H1 (cell line): Measurements from ENCODE around the gene KLHL35. TPM values are rescaled to one million over a fixed set of nuclear protein-coding genes. Genes with fewer than 3 reads are reported as not detected.

Experiments
- CTCF ChIA-PET: fragments of 300-600 bp; sonication (Branson Sonifier 250); formaldehyde crosslinking; loops from one replicate; lab custom pipeline; 2021; ENCODE audit not compliant: partially characterized antibody; lab: Charles Lee
- POLR2A ChIA-PET: fragments of 300-600 bp; sonication (Branson Sonifier 250); formaldehyde crosslinking; loops from one replicate; lab custom pipeline; 2021; ENCODE audit warnings: inconsistent platforms; ENCODE audit not compliant: partially characterized antibody; lab: Charles Lee
- DNase-seq, 2 experiments: peaks; one replicate each; pipeline versions ENCODE4 v3.0.0 to v3.0.0-alpha.2; 2010 to 2022; ENCODE audit warnings: low spot score in 2 of 2, low read depth in 1 of 2, mixed read lengths in 1 of 2
- FAIRE-seq: peaks from 2 replicates; lab custom pipeline; 2011; peaks lifted over from hg19 to GRCh38; lab: Jason Lieb, UNC
- H2AFZ ChIP-seq: 2 replicates; pipeline ENCODE4 v1.8.1; 2012; ENCODE audit warnings: low read length, inconsistent platforms
- H2AK5ac ChIP-seq: 2 replicates; pipeline ENCODE4 v1.6.1; 2013; ENCODE audit warnings: low read depth, low read length
- H2BK120ac ChIP-seq: replicated peaks from 2 replicates; pipeline ENCODE3; 2013; ENCODE audit warnings: low read depth, low read length, inconsistent platforms
- H2BK12ac ChIP-seq: 2 replicates; pipeline ENCODE4 v1.6.1; 2013; ENCODE audit warnings: low read depth, low read length
- H2BK15ac ChIP-seq: 2 replicates; pipeline ENCODE4 v1.6.1; 2013; ENCODE audit warnings: low read length
- H2BK20ac ChIP-seq: 2 replicates; pipeline ENCODE4 v1.6.1; 2013; ENCODE audit warnings: low read length
- H2BK5ac ChIP-seq: 2 replicates; pipeline ENCODE4 v1.6.1; 2013; ENCODE audit warnings: low read depth, low read length
- H3K14ac ChIP-seq: 2 replicates; pipeline ENCODE4 v1.6.1; 2013; ENCODE audit warnings: inconsistent platforms; ENCODE audit not compliant: insufficient read length
- H3K18ac ChIP-seq: 2 replicates; pipeline ENCODE4 v1.6.1; 2013; ENCODE audit warnings: low read length; ENCODE audit errors: extremely low read depth
- H3K23ac ChIP-seq: 2 replicates; pipeline ENCODE4 v1.6.1; 2013; ENCODE audit warnings: inconsistent platforms; ENCODE audit not compliant: insufficient read length
- H3K23me2 ChIP-seq: 2 replicates; pipeline ENCODE4 v1.6.1; 2013; ENCODE audit warnings: low read depth, low read length
- H3K27ac ChIP-seq: 2 replicates; pipeline ENCODE4 v1.6.1; 2011; ENCODE audit warnings: low read depth, low read length, inconsistent platforms
- H3K27me3 ChIP-seq, 4 experiments: replicated peaks in 1 of 4; 1 replicate in 1 of 4; 2 replicates in 3 of 4; pipeline versions ENCODE4 v1.6.1 to v1.8.1; 2011 to 2013; ENCODE audit warnings: low read length in 3 of 4, mild to moderate bottlenecking in 3 of 4, inconsistent platforms in 2 of 4, mixed read lengths in 2 of 4, moderate library complexity in 1 of 4; ENCODE audit not compliant: control insufficient read depth in 3 of 4, insufficient read depth in 3 of 4; ENCODE audit errors: extremely low read depth in 1 of 4
- H3K36me3 ChIP-seq, 4 experiments: 2 replicates each; pipeline versions ENCODE4 v1.6.1 to v1.8.1; 2011 to 2013; ENCODE audit warnings: mild to moderate bottlenecking in 4 of 4, low read length in 3 of 4, moderate library complexity in 2 of 4, control low read depth in 1 of 4, inconsistent platforms in 1 of 4; ENCODE audit not compliant: insufficient read depth in 4 of 4, control insufficient read depth in 2 of 4
- H3K4ac ChIP-seq: replicated peaks from 2 replicates; pipeline ENCODE3; 2013; ENCODE audit warnings: low read length, low read depth, mixed read lengths, inconsistent platforms; ENCODE audit not compliant: insufficient read length
- H3K4me1 ChIP-seq, 4 experiments: replicated peaks in 1 of 4; 1 replicate in 1 of 4; 2 replicates in 3 of 4; pipeline versions ENCODE4 v1.6.1 to v1.8.1; 2011 to 2013; ENCODE audit warnings: low read length in 3 of 4, inconsistent platforms in 2 of 4, mixed read lengths in 1 of 4; ENCODE audit not compliant: insufficient read depth in 4 of 4, control insufficient read depth in 3 of 4
- H3K4me2 ChIP-seq, 2 experiments: 2 replicates each; pipeline versions ENCODE4 v1.6.1 to v1.8.1; 2011 to 2013; ENCODE audit warnings: low read depth in 2 of 2, low read length in 2 of 2, control low read depth in 1 of 2, inconsistent platforms in 1 of 2, mild to moderate bottlenecking in 1 of 2; ENCODE audit not compliant: insufficient read depth in 1 of 2
- H3K4me3 ChIP-seq, 4 experiments: fragments of 200-600, 300-600 bp in 1 of 4; sonication (generic), shearing (Covaris generic), sonication (Bioruptor Twin) in 1 of 4; 2 replicates each; pipeline versions ENCODE4 v1.5.1 to v1.8.1; 2011 to 2016; ENCODE audit warnings: low read length in 4 of 4, low read depth in 3 of 4, control low read depth in 2 of 4, inconsistent platforms in 2 of 4, mild to moderate bottlenecking in 2 of 4, mixed read lengths in 1 of 4, moderate library complexity in 1 of 4; ENCODE audit not compliant: insufficient read depth in 2 of 4; ENCODE audit errors: extremely low read depth in 1 of 4
- H3K56ac ChIP-seq: replicated peaks from 2 replicates; pipeline ENCODE3; 2013; ENCODE audit warnings: low read depth, mild to moderate bottlenecking, mixed read lengths, low read length, inconsistent platforms; ENCODE audit not compliant: insufficient read length
- H3K79me1 ChIP-seq: 2 replicates; pipeline ENCODE4 v1.6.1; 2013; ENCODE audit warnings: low read depth, low read length, control low read depth
- H3K79me2 ChIP-seq, 2 experiments: 2 replicates each; pipeline versions ENCODE4 v1.6.1 to v1.8.1; 2012 to 2013; ENCODE audit warnings: low read length in 2 of 2, mild to moderate bottlenecking in 2 of 2, inconsistent platforms in 1 of 2; ENCODE audit not compliant: insufficient read depth in 2 of 2, control insufficient read depth in 1 of 2
- H3K9ac ChIP-seq, 4 experiments: replicated peaks in 1 of 4; 1 replicate in 1 of 4; 2 replicates in 3 of 4; pipeline versions ENCODE4 v1.6.1 to v1.8.1; 2011 to 2013; ENCODE audit warnings: low read depth in 3 of 4, low read length in 3 of 4, control low read depth in 2 of 4, mild to moderate bottlenecking in 2 of 4, moderate library complexity in 2 of 4, inconsistent platforms in 1 of 4; ENCODE audit errors: extremely low read depth in 1 of 4
- H3K9me3 ChIP-seq, 2 experiments: 2 replicates each; pipeline versions ENCODE4 v1.6.1 to v1.8.1; 2012 to 2013; ENCODE audit warnings: mild to moderate bottlenecking in 2 of 2, moderate library complexity in 2 of 2, control low read depth in 1 of 2, inconsistent platforms in 1 of 2, low read depth in 1 of 2, low read length in 1 of 2, mixed read lengths in 1 of 2; ENCODE audit not compliant: insufficient read depth in 2 of 2
- H4K20me1 ChIP-seq, 2 experiments: replicated peaks in 1 of 2; 2 replicates each; pipeline versions ENCODE3 to v1.8.1; 2011 to 2013; ENCODE audit warnings: inconsistent platforms in 2 of 2, low read length in 2 of 2, mild to moderate bottlenecking in 1 of 2; ENCODE audit not compliant: insufficient read depth in 2 of 2, control insufficient read depth in 1 of 2
- H4K5ac ChIP-seq: 2 replicates; pipeline ENCODE4 v1.6.1; 2013; ENCODE audit warnings: low read length, low read depth, mixed read lengths, inconsistent platforms; ENCODE audit not compliant: insufficient read length
- H4K8ac ChIP-seq: 2 replicates; pipeline ENCODE4 v1.8.0; 2013; ENCODE audit warnings: mild to moderate bottlenecking, moderate library complexity, low read length, inconsistent platforms; ENCODE audit not compliant: insufficient read depth; ENCODE audit errors: extremely low read depth
- H4K91ac ChIP-seq: replicated peaks from 2 replicates; pipeline ENCODE3; 2013; ENCODE audit warnings: low read length, mixed read lengths, inconsistent platforms; ENCODE audit not compliant: insufficient read length
- CBX8 ChIP-seq: fragments of 300-800, 300-1000 bp; sonication (generic); IDR thresholded peaks from 2 replicates; pipeline ENCODE4 v1.7.1; 2016; ENCODE audit warnings: low read depth, low read length, borderline replicate concordance
- KDM1A ChIP-seq: fragments of 200-600, 300-600 bp; sonication (generic); IDR thresholded peaks from 2 replicates; pipeline ENCODE4 v1.7.1; 2016; ENCODE audit warnings: mild to moderate bottlenecking, low read length, borderline replicate concordance
- WGBS, 2 experiments: shearing (Covaris generic) in 1 of 2; methylation state at CpG; one replicate each; pipeline versions ENCODE4 v1.1.6 to v1.1.7; 2013 to 2015; ENCODE audit warnings: low lambda C conversion rate in 2 of 2, mixed read lengths in 2 of 2, inconsistent platforms in 1 of 2, low coverage in 1 of 2, missing lambda C conversion rate in 1 of 2; ENCODE audit not compliant: insufficient replicate concordance in 2 of 2, insufficient coverage in 1 of 2, insufficient read length in 1 of 2; ENCODE audit errors: extremely low coverage in 1 of 2, missing lambda C conversion rate in 1 of 2; 5-methylcytosine and 5-hydroxymethylcytosine counted together
- polyA plus RNA-seq, 7 experiments: library from polyadenylated mRNA; depleted of rRNA in 3 of 7; stranded (reverse) in 5 of 7; unstranded in 2 of 7; fragments of >200 nt in 5 of 7; fragments of 200-250 nt in 2 of 7; gene quantifications; 1 replicate in 5 of 7; 2 replicates in 1 of 7; 4 replicates in 1 of 7; pipeline versions ENCODE4 v1.2.1 to v1.2.3, GENCODE V29; 2011 to 2013; ENCODE audit warnings: missing spikeins in 2 of 7, mixed read lengths in 2 of 7
- total RNA-seq: library from RNA; stranded (reverse); fragmentation: NEBNext Ultra II Directional; extraction: Animal tissue kit (Norgen Biotek cat#: 25700); gene quantifications from 2 replicates; pipeline ENCODE4 v1.2.1, GENCODE V29; 2021
- TF ChIP-seq, protein P1 (sequence below): IDR thresholded peaks from 2 replicates; pipeline ENCODE4 v1.6.1; 2012; ENCODE audit warnings: inconsistent platforms

The KLHL35 gene
- total and polyA plus RNA-seq, 2 of the 8 experiments (the other 6 are each of a cell fraction or from before 2014, with no cell fraction given): 0.35 to 0.41 TPM

DNA sequence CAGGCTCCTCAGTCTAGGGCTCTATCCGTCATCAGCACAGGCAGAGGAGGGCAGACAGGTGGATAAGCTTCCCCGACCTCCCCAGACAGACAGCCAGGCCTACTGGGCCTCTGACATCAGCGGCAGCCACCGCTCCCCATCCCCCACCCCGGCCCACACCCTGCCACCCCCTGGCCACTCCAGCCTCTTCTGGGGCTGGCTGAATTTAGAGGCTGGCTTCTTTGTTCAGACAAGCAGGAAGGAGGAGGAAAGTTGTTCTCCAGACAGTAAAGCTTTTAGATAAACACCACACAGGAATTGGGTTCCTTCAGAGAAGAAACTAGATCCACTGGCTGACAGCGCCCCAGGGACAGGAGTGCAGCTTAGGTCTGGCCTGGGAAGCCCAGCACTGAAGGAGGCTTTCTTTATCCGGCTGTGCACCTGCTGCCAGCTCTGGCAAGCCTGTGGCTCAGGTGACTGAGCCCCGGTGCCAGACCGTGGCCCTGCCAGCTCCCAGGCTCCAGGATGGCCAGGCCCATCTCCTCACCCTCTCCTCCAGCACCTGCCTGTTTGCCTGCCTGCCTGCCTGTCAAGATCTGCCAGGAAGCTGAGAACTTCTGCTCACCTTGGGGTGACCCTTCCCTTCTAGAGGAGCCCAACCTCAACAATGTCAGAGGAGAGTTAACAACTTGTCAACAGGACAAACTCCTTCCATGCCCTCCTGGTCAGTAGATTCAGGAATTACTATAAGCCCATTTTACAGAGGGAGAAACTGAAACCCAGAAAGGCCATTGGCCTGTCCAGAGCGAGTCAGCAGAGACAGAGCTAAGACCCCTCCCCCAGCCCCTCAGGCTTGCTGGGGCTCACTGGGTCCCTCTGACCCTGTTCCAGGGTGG is 44.0 kb upstream of the KLHL35 start:
- H3K18ac ChIP-seq: no peak overlapping the region
- H3K79me2 ChIP-seq: no peaks in the 10 kb centered on the region
- H4K20me1 ChIP-seq: no peaks in the 10 kb centered on the region
- no peak overlapping the region for H2BK20ac ChIP-seq
- H3K27me3 ChIP-seq: no peaks in the 10 kb centered on the region
- TF ChIP-seq, protein P1, sequence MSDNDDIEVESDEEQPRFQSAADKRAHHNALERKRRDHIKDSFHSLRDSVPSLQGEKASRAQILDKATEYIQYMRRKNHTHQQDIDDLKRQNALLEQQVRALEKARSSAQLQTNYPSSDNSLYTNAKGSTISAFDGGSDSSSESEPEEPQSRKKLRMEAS: no peak
- 0 out of 2 replicates have a peak, but pooled peaks have one; percentile 13 for TF ChIP-seq KDM1A
- TF ChIP-seq CBX8: no peak
- no peaks in the 10 kb centered on the region; the same call in 1 of the 2 replicates for H3K79me1 ChIP-seq
- H2AFZ ChIP-seq: no peak overlapping the region
- no peak overlapping the region for H2BK15ac ChIP-seq
- peaks cover 3 to 8% (median 4%) of the 10 kb centered on the region in 4 experiments; a peak in 5 of 7 replicates for H3K4me1 ChIP-seq
- 74% methylated on average over 6 of the region's 10 CpGs; no CpG with 5 or more reads in 1 of the 2 experiments for WGBS, 2 experiments
- CTCF ChIA-PET: interaction anchor here (1.0 to 31.5 kb wide), 13 partner anchors 11 to 77 kb away, joined by 3 to 603 read pairs (median 5); partner anchors contain the start of gene GDPD5
- no peak overlapping the region for H2AK5ac ChIP-seq
- H2BK5ac ChIP-seq: no peak overlapping the region
- no peaks in the 10 kb centered on the region for H3K36me3 ChIP-seq
- DNase-seq (no peak), FAIRE-seq (no peak)
- no peak overlapping the region for H3K27ac ChIP-seq
- peak overlapping the region; percentile 15; the same call in 1 of the 2 replicates for H4K8ac ChIP-seq
- H3K9me3 ChIP-seq: no peaks in the 10 kb centered on the region
- H3K23me2 ChIP-seq: no peaks in the 10 kb centered on the region
- no peak overlapping the region for H3K4ac ChIP-seq
- no peak overlapping the region for H3K4me3 ChIP-seq
- no peak overlapping the region for H3K14ac ChIP-seq
- H3K56ac ChIP-seq: no peak overlapping the region
- no peak overlapping the region for H3K9ac ChIP-seq
- H3K23ac ChIP-seq: no peak overlapping the region
- no peak overlapping the region; the same call in 1 of the 2 replicates for H2BK12ac ChIP-seq
- H3K4me2 ChIP-seq: no peak overlapping the region
- no peak overlapping the region for H4K91ac ChIP-seq
- H2BK120ac ChIP-seq: no peak overlapping the region
- POLR2A ChIA-PET: interaction anchor here (0.8 to 3.7 kb wide), 12 partner anchors 10 to 101 kb away, joined by 3 to 21 read pairs (median 5); partner anchors contain the start of gene SERPINH1
- no peak overlapping the region for H4K5ac ChIP-seq
